Neural progenitor cell (in vitro differentiated cells): ENCODE measurements around the gene SNAPC5.
A peak's percentile ranks its signal among the peaks of the same experiment; 100 is the strongest.

ENCODE experiments used
- EZH2phosphoT487 ChIP-seq: fragments of 200-600 bp; sonication (generic); IDR thresholded peaks from 2 replicates; pipeline ENCODE4 v1.6.1; 2017; ENCODE audit warnings: antibody characterized with exemption
- TF ChIP-seq, protein P1 (sequence below): fragments of 200-600 bp; sonication (generic); IDR thresholded peaks from 2 replicates; pipeline ENCODE4 v1.5.1; 2017; ENCODE audit warnings: antibody characterized with exemption, mild to moderate bottlenecking

DNA sequence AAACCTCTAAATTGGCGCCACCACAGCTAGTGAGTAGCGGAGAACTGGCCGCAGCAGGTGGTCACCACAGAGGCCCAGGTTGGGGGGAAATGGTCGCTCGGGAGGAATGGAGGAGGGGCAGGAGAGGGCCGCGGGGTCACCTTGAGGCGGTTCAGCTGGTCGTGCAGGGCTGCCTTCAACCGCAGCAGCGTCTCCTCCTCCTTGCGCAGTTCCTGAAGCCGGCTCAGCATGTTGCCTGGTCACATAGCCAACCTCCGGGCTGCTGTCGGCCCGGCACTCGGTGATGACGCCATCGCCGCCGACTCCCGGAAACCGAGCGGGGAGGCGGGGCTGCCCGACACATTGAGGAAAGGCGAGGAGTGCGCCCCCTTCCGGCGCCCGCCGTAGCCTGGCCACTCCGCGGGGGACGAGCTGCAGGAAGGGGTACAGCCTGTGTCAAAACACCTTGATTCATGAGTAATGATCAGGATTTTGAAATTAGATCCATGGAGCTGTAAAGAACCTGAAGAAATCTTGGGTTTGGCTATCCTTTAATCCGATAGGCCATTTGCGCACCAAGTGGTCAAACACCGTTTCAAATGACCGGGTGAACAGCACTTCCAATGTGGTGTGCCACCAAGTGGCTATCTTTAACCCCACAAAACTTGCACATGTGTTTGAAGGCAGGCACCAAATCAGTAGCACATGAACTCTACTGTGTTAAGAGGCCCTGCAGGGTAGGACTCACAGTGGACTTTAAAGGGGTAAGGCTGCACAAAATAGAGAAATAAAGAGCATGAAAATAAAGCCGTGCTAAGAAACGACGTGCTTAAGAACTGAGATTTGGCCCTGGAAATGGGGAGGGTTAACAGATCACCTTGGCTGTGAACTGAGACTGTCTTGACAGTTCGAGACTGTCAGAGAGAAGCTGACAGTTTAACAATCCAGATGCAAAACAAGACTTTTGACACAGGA lies at the start of gene SNAPC5:
- TF ChIP-seq, protein P1, sequence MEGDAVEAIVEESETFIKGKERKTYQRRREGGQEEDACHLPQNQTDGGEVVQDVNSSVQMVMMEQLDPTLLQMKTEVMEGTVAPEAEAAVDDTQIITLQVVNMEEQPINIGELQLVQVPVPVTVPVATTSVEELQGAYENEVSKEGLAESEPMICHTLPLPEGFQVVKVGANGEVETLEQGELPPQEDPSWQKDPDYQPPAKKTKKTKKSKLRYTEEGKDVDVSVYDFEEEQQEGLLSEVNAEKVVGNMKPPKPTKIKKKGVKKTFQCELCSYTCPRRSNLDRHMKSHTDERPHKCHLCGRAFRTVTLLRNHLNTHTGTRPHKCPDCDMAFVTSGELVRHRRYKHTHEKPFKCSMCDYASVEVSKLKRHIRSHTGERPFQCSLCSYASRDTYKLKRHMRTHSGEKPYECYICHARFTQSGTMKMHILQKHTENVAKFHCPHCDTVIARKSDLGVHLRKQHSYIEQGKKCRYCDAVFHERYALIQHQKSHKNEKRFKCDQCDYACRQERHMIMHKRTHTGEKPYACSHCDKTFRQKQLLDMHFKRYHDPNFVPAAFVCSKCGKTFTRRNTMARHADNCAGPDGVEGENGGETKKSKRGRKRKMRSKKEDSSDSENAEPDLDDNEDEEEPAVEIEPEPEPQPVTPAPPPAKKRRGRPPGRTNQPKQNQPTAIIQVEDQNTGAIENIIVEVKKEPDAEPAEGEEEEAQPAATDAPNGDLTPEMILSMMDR = peak; percentile 99
- TF ChIP-seq EZH2phosphoT487 = no peak
